Choroid plexus epithelial cell (primary cell): ENCODE measurements around the gene FNTB.
"Not testable (repeated sequence)": the region's sequence is repeated elsewhere in the genome, so short reads cannot be mapped to it uniquely, and the experiment has no call there.

Experiments used
- DNase-seq: peaks from one replicate; pipeline ENCODE4 v3.0.0-alpha.2; 2010; ENCODE audit warnings: low read depth
- H3K4me3 ChIP-seq: 2 replicates; pipeline ENCODE4 v1.5.1; 2011; ENCODE audit warnings: low read depth, mild to moderate bottlenecking, control low read depth, low read length, moderate library complexity
- CTCF ChIP-seq: conservative IDR thresholded peaks from 2 replicates; pipeline ENCODE4 v1.5.1; 2011; ENCODE audit warnings: low read depth, mild to moderate bottlenecking, control low read depth, inconsistent platforms, low read length, moderate library complexity

Gene FNTB

GRCh38 chr14:65080960-65081747 is 94.5 kb downstream of the FNTB start:
- no peak for TF ChIP-seq CTCF
- DNase-seq = peak; percentile 24
- no peak overlapping the region for H3K4me3 ChIP-seq

DNA sequence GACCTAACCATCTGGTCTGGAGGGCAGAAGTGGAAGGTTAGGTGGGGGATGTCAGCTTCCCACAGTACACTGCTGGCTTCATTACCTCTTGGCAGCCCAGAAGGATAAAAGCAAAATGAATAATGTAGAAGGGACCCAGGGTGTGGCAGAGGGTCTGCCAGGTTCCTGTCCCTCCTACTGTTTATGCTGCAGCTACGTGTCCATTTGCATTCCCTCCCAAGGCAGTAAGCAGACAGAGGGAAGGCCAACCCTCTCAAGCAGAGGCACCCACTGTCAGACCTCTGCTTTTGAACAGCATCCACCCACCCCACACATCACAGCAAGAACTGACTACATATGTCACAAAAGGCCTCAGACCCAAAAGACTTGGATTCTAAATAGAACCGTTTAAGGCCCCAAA is 96.2 kb downstream of the FNTB start:
- TF ChIP-seq CTCF = no peak
- no peak overlapping the region for H3K4me3 ChIP-seq
- no peak for DNase-seq

- no peak overlapping the region for H3K4me3 ChIP-seq
- TF ChIP-seq CTCF = no peak
- DNase-seq = no peak
Observed at GRCh38 chr14:65084554-65085505, 98.1 kb downstream of the FNTB start.

DNA sequence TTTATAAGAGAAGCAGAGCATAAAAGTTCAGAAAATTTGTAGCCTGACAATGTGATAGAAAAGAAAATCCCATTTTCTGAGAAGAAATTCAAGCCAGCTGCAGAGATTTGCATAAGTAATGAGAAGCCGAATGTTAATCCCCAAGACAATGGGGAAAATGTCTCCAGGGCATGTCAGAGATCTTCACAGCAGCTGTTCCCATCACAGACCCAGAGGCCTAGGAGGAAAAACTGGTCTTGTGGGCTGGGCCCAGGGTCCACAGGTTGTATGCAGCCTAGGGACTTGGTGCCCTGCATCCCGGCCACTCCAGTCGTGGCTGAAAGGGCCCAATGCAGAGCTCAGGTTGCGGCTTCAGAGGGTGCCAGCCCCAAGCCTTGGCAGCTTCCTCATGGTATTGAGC is 100.0 kb downstream of the FNTB start:
- not testable (repeated sequence) for H3K4me3 ChIP-seq, DNase-seq

DNA sequence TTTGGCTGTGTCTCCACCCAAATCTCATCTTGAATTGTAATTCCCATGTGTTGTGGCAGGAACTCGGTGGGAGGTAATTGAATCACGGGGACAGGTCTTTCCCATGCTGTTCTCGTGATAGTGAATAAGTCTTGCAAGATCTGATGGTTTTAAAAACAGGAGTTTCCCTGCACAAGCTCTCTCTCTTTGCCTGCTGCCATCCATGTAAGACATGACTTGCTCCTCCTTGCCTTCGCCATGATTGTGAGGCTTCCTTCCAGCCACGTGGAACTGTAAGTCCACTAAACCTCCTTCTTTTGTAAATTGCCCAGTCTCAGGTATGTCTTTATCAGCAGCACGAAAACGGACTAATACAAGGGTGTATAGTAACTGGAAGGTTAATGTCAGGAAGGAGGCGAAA is 101.1 kb downstream of the FNTB start:
- H3K4me3 ChIP-seq, DNase-seq: not testable (repeated sequence)

DNA sequence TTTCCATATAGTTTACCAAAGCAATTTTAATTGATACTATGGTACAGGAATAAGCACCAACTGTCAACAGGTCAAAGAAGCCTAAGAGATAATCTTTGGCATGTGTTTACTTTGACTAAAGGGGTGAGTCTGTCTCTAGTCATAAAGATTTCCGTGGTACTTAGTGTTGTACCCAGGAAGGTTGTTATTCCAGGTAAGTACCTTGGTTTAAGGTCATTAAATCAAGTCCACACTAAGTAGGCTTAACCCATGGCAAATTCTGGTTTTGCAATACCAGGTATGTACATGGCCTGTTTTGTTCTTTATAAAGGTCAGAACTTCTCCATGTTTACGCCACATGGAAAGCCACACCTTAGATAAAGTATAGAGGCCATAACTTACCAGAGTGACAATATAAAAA is 105.7 kb downstream of the FNTB start:
- TF ChIP-seq CTCF = no peak
- DNase-seq = no peak
- no peak overlapping the region for H3K4me3 ChIP-seq

GRCh38 chr14:65095633-65096205 is 109.0 kb downstream of the FNTB start:
- H3K4me3 ChIP-seq = no peak overlapping the region
- peak; percentile 91 for DNase-seq
- TF ChIP-seq CTCF = no peak
